ENCODE results near the gene CTRL. TPM values are rescaled to one million over a fixed set of nuclear protein-coding genes. Genes with fewer than 3 reads are reported as not detected.

The CTRL gene
- total RNA-seq, 2 donors from 2014 or later = 0.59 TPM; not detected in 1

GRCh38 chr16:67957622-67958021 lies 26.0 kb upstream of the CTRL start:
- Histone ChIP-seq H3K9me3 (no peaks in the 10 kb centered on the region), H3K27me3 (no peaks in the 10 kb centered on the region), H3K27ac (peak overlapping the region in 1 of 2 donors; percentile 99), H3K36me3 (peaks cover 96% of the 10 kb centered on the region), H3K4me1 (peaks cover 0 to 49% of the 10 kb centered on the region in 2 donors), H3K4me3 (no peak overlapping the region)
- no peak for TF ChIP-seq CTCF (IDR thresholded peaks at IDR 0.05)
- DNase-seq (ENCODE audit: low spot score) = no peak

GRCh38 chr16:67954421-67955196 lies 22.9 kb upstream of the CTRL start:
- Histone ChIP-seq H3K4me3 (no peak overlapping the region), H3K27me3 (no peaks in the 10 kb centered on the region), H3K4me1 (peaks cover 0 to 36% of the 10 kb centered on the region in 2 donors), H3K9me3 (no peaks in the 10 kb centered on the region), H3K27ac (no peak overlapping the region), H3K36me3 (peaks cover 98% of the 10 kb centered on the region)
- no peak for DNase-seq (ENCODE audit: low spot score)
- TF ChIP-seq CTCF (IDR thresholded peaks at IDR 0.05) = no peak

- H3K27ac ChIP-seq = no peak overlapping the region
- H3K36me3 ChIP-seq = peaks cover 98% of the 10 kb centered on the region
- H3K4me1 ChIP-seq = peaks cover 0 to 28% of the 10 kb centered on the region in 2 donors
- H3K9me3 ChIP-seq = no peaks in the 10 kb centered on the region
- no peak for DNase-seq (ENCODE audit: low spot score)
- H3K4me3 ChIP-seq = no peak overlapping the region
- TF ChIP-seq CTCF (IDR thresholded peaks at IDR 0.05) = no peak
- no peaks in the 10 kb centered on the region for H3K27me3 ChIP-seq
Measured at GRCh38 chr16:67953641-67954375, 22.1 kb upstream of the CTRL start.

GRCh38 chr16:67951485-67951884 lies 19.8 kb upstream of the CTRL start:
- no peaks in the 10 kb centered on the region for H3K27me3 ChIP-seq
- H3K4me1 ChIP-seq = peaks cover 0 to 29% of the 10 kb centered on the region in 2 donors
- no peak for TF ChIP-seq CTCF (IDR thresholded peaks at IDR 0.05)
- H3K9me3 ChIP-seq = no peaks in the 10 kb centered on the region
- DNase-seq (ENCODE audit: low spot score) = no peak
- no peak overlapping the region for H3K4me3 ChIP-seq
- peaks cover 99% of the 10 kb centered on the region for H3K36me3 ChIP-seq
- peak overlapping the region; percentile 34 to 39 for H3K27ac ChIP-seq

- no peak for TF ChIP-seq CTCF (IDR thresholded peaks at IDR 0.05)
- H3K4me1 ChIP-seq = peaks cover 0 to 40% of the 10 kb centered on the region in 2 donors
- H3K27ac ChIP-seq = no peak overlapping the region
- H3K36me3 ChIP-seq = peaks cover 100% of the 10 kb centered on the region
- H3K4me3 ChIP-seq = no peak overlapping the region
- no peaks in the 10 kb centered on the region for H3K27me3 ChIP-seq
- no peaks in the 10 kb centered on the region for H3K9me3 ChIP-seq
- DNase-seq (ENCODE audit: low spot score) = no peak
Measured at GRCh38 chr16:67950335-67950843, 18.7 kb upstream of the CTRL start.

All from right atrium auricular region (tissue), 2 donors.